GM12892 (cell line): ENCODE measurements around the gene MPRIP.

Experiments used
- POLR2A ChIP-seq: IDR thresholded peaks from 2 replicates; pipeline ENCODE4 v1.6.1; 2011; ENCODE audit warnings: low read depth, low read length, control low read depth
- POLR2AphosphoS5 ChIP-seq: IDR thresholded peaks from 2 replicates; pipeline ENCODE4 v1.6.1; 2011; ENCODE audit warnings: low read depth, low read length, control low read depth
- TAF1 ChIP-seq: IDR thresholded peaks from 2 replicates; pipeline ENCODE4 v1.6.1; 2011; ENCODE audit warnings: low read depth, mild to moderate bottlenecking, control low read depth, low read length, borderline replicate concordance

- TF ChIP-seq POLR2AphosphoS5 (no peak), POLR2A (no peak), TAF1 (no peak)
Measured at GRCh38 chr17:17015230-17015629, 27.0 kb upstream of the MPRIP start.
